ENCODE results near the gene NR3C1.

NR3C1 gene

GRCh38 chr5:143290125-143290524 is 113.4 kb downstream of the NR3C1 start:
- TF ChIP-seq POLR2A (IDR thresholded peaks at IDR 0.05; ENCODE audit: low read depth, low read length): no peak
- FAIRE-seq (no peak), DNase-seq (ENCODE audit: insufficient read length, low spot score) (no peak)

GRCh38 chr5:143284521-143284920 is 119.0 kb downstream of the NR3C1 start:
- DNase-seq (ENCODE audit: insufficient read length, low spot score) (no peak), FAIRE-seq (no peak)
- TF ChIP-seq POLR2A (IDR thresholded peaks at IDR 0.05; ENCODE audit: low read depth, low read length): no peak

DNA sequence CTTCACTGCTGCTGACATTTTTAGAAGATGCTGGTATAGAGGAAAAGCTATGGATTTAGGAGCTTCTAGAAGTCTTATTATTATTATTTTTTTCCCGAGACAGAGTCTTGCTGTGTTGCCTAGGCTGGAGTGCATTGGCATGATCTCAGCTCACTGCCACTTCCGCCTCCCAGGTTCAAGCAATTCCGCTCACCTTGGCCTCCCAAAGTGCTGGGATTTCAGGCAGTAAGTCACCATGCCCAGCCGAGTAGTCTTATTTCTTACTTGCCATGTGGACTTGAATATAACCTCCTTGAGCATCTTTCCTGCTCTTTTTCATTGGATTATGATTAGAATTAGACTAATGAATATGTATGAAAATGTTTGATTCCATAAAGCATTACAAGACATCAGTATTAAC is 119.5 kb downstream of the NR3C1 start:
- TF ChIP-seq POLR2A (IDR thresholded peaks at IDR 0.05; ENCODE audit: low read depth, low read length): no peak
- no peak for FAIRE-seq

DNA sequence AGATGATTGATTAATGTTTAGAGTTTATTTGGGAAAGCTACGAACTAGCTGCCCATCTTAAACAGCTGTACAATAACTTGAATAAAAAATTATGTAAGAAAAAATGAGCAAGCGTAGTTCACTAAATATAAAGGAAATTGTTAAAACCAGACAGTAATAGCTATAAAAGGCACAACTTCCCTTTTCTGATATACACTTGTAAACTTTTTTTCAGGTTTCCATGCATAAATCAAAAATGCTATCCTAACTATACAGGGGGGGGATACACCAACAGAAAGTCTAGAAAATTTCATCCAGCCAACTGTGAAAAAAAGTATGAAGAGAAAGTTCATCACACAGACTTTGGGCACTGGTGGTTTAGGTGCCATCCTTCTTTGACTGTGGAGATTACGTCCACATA is 122.3 kb downstream of the NR3C1 start:
- no peak for TF ChIP-seq POLR2A (IDR thresholded peaks at IDR 0.05; ENCODE audit: low read depth, low read length)
- FAIRE-seq: no peak
- DNase-seq (ENCODE audit: insufficient read length, low spot score): no peak

More for the DNA sequence above, 119.5 kb downstream of the NR3C1 start:
- DNase-seq (ENCODE audit: insufficient read length, low spot score): no peak

- FAIRE-seq: no peak
- no peak for TF ChIP-seq POLR2A (IDR thresholded peaks at IDR 0.05; ENCODE audit: low read depth, low read length)
- DNase-seq (ENCODE audit: insufficient read length, low spot score): no peak
These were observed 123.8 kb downstream of the NR3C1 start for GRCh38 chr5:143279698-143280097.

- FAIRE-seq (peak; percentile 33), DNase-seq (ENCODE audit: insufficient read length, low spot score) (no peak)
- no peak for TF ChIP-seq POLR2A (IDR thresholded peaks at IDR 0.05; ENCODE audit: low read depth, low read length)
These were observed 126.0 kb downstream of the NR3C1 start for GRCh38 chr5:143277536-143277935.

- FAIRE-seq: peak; percentile 43
These were observed 127.7 kb downstream of the NR3C1 start for GRCh38 chr5:143275512-143276363.

DNA sequence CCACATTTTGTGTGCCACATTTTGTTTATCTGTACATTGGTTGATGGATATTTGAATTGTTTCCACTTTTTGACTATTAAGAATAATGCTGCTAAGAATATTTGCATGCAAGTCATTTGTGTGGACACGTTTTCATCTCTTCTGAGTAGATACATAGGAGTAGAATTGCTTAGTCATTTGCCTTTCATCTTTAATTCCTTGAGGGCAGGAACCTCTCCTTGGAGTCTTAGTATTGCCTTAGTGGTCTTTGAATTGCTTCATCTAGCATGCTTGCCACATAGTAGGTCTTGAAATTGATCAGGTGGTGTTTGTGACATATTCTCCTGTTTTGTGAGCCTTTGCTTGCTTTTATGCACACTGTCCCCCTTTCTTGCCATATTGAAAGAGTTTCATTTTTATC is 128.5 kb downstream of the NR3C1 start:
- FAIRE-seq (peak; percentile 41), DNase-seq (ENCODE audit: insufficient read length, low spot score) (no peak)
- TF ChIP-seq POLR2A (IDR thresholded peaks at IDR 0.05; ENCODE audit: low read depth, low read length): no peak

More at GRCh38 chr5:143275512-143276363, 127.7 kb downstream of the NR3C1 start:
- TF ChIP-seq POLR2A (IDR thresholded peaks at IDR 0.05; ENCODE audit: low read depth, low read length): no peak
- DNase-seq (ENCODE audit: insufficient read length, low spot score): no peak

DNA sequence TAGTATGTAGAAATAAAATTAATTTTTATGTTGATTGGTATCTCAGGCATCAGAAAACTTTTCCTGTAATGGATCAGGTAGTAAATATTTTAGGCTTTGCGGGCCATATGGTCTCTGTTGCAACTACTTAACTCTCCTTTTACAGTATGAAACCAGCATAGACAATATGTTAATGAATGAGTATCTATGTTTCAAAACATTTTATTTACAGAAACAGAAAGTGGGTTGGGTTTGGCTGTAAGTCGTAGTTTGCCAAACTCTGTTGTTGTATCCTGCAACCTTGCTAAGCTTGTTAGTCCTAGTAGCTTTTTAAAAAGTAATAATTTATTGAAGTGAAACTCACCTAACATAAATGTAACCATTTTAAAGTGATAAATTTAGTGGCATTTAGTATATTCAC is 132.1 kb downstream of the NR3C1 start:
- DNase-seq (ENCODE audit: insufficient read length, low spot score): no peak
- TF ChIP-seq POLR2A (IDR thresholded peaks at IDR 0.05; ENCODE audit: low read depth, low read length): no peak
- no peak for FAIRE-seq

GRCh38 chr5:143268388-143268787 is 135.1 kb downstream of the NR3C1 start:
- FAIRE-seq (no peak), DNase-seq (ENCODE audit: insufficient read length, low spot score) (no peak)
- TF ChIP-seq POLR2A (IDR thresholded peaks at IDR 0.05; ENCODE audit: low read depth, low read length): no peak

GRCh38 chr5:143267186-143267585 is 136.3 kb downstream of the NR3C1 start:
- FAIRE-seq (no peak), DNase-seq (ENCODE audit: insufficient read length, low spot score) (no peak)
- no peak for TF ChIP-seq POLR2A (IDR thresholded peaks at IDR 0.05; ENCODE audit: low read depth, low read length)

DNA sequence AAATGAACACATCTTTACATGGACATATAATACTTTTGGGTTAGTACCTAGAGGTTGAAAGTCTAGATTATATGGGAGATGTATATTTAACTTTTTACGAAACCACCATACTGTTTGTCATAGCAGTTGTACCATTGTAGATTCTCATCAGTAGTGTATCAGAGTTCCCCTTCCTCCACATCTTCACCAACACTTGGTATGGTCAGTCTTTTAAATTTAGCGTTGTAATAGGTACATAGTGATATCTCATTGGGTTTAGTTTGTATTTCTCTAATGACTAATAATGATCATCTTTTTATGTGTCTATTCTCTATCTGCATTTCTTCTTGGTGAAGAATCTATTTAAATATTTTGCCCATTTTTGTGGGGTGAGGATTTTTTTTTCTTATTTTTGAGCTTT is 137.5 kb downstream of the NR3C1 start:
- no peak for DNase-seq (ENCODE audit: insufficient read length, low spot score)
- no peak for FAIRE-seq
- no peak for TF ChIP-seq POLR2A (IDR thresholded peaks at IDR 0.05; ENCODE audit: low read depth, low read length)

GRCh38 chr5:143263272-143263810 is 140.1 kb downstream of the NR3C1 start:
- DNase-seq (ENCODE audit: insufficient read length, low spot score) (no peak), FAIRE-seq (no peak)
- no peak for TF ChIP-seq POLR2A (IDR thresholded peaks at IDR 0.05; ENCODE audit: low read depth, low read length)

DNA sequence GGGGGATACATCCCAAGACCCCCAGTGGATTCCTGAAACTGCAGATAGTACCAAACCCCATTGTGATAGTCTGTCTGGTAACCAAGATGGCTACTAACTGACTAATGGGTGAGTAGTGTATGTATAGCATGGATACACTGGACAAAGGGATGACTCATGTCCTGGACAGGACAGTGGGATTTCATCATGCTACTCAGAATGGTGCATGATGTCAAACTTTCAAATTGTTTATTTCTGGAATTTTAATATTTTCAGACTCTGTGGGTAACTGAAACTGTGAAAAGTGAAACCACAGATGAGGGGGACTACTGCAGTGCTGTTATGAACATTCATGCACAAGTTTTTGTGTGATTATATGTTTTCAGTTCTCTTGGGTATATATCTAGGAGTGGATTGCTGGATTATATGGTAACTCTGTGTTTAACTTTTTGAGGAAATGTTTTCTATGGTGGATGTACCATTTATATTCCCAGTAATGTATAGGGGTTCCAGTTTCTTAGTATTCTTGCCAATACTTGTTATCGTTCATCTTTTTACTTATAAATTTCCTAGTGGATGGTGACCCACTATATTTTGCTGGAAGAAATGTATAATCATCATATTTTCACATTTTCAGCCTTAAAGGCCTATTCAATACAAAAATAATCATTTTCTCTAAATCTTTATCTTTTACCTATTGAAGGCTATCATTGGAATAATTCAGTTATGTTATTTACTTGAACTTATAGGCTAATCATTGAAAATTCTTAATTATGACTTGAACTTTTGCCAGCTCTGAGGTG is 140.9 kb downstream of the NR3C1 start:
- FAIRE-seq (peak; percentile 95), DNase-seq (ENCODE audit: insufficient read length, low spot score) (no peak)
- TF ChIP-seq POLR2A (IDR thresholded peaks at IDR 0.05; ENCODE audit: low read depth, low read length): no peak

All from H54 (cell line).